ENCODE results near the gene SLC51A.

The SLC51A gene

GRCh38 chr3:196177567-196177966 lies 38.8 kb upstream of the SLC51A start:
- Histone ChIP-seq H2BK12ac (ENCODE audit: low read length) (no peak overlapping the region), H3K14ac (ENCODE audit: low read length) (no peak overlapping the region), H2BK120ac (ENCODE audit: insufficient read depth, low read length, poor library complexity) (no peak overlapping the region), H3K4me2 (ENCODE audit: low read length) (no peak overlapping the region), H3K23ac (ENCODE audit: low read length) (no peak overlapping the region), H3K79me2 (ENCODE audit: control insufficient read depth, insufficient read depth, low read length, poor library complexity) (no peaks in the 10 kb centered on the region), H3K36me3 (ENCODE audit: control insufficient read depth in 1 of 2, insufficient read depth in 2 of 2, low read length in 2 of 2) (no peaks in the 10 kb centered on the region), H3K27ac (ENCODE audit: low read depth, low read length) (no peak overlapping the region), H4K91ac (ENCODE audit: low read depth, low read length) (no peak overlapping the region), H3K79me1 (ENCODE audit: low read length) (no peaks in the 10 kb centered on the region), H3K27me3 (ENCODE audit: insufficient read depth, low read length) (no peaks in the 10 kb centered on the region), H4K12ac (ENCODE audit: low read depth, low read length) (no peak overlapping the region), H3K4me1 (ENCODE audit: control insufficient read depth in 1 of 2, insufficient read depth in 2 of 2, low read length in 2 of 2) (no peaks in the 10 kb centered on the region), H3K9ac (ENCODE audit: low read length) (no peak overlapping the region), H3K4me3 (ENCODE audit: low read depth, low read length) (no peak overlapping the region), H3K18ac (ENCODE audit: low read length) (no peak overlapping the region), H3K4ac (ENCODE audit: low read depth, low read length) (no peak overlapping the region), H4K8ac (ENCODE audit: low read depth, low read length) (no peak overlapping the region), H3K9me3 (ENCODE audit: insufficient read depth, low read depth, low read length) (no peaks in the 10 kb centered on the region), H2BK5ac (ENCODE audit: low read depth, low read length, poor library complexity) (no peak overlapping the region), H2AFZ (ENCODE audit: insufficient read depth, low read length, poor library complexity) (no peak overlapping the region), H2AK5ac (ENCODE audit: low read length) (no peak overlapping the region)
- DNase-seq, result no peak
- no CpG with 5 or more reads among the region's 16 CpGs for WGBS (ENCODE audit: extremely low coverage, insufficient coverage, insufficient read length)

- Histone ChIP-seq H3K4ac (ENCODE audit: low read depth, low read length) (no peak overlapping the region), H3K4me2 (ENCODE audit: low read length) (no peak overlapping the region), H2AK5ac (ENCODE audit: low read length) (no peak overlapping the region), H2BK12ac (ENCODE audit: low read length) (no peak overlapping the region), H4K12ac (ENCODE audit: low read depth, low read length) (no peak overlapping the region), H3K79me2 (ENCODE audit: control insufficient read depth, insufficient read depth, low read length, poor library complexity) (no peaks in the 10 kb centered on the region), H2BK5ac (ENCODE audit: low read depth, low read length, poor library complexity) (no peak overlapping the region), H4K8ac (ENCODE audit: low read depth, low read length) (no peak overlapping the region), H3K4me3 (ENCODE audit: low read depth, low read length) (no peak overlapping the region), H3K27me3 (ENCODE audit: insufficient read depth, low read length) (no peaks in the 10 kb centered on the region), H3K27ac (ENCODE audit: low read depth, low read length) (no peak overlapping the region), H2BK120ac (ENCODE audit: insufficient read depth, low read length, poor library complexity) (no peak overlapping the region), H3K79me1 (ENCODE audit: low read length) (no peaks in the 10 kb centered on the region), H4K91ac (ENCODE audit: low read depth, low read length) (no peak overlapping the region), H3K14ac (ENCODE audit: low read length) (no peak overlapping the region), H3K9ac (ENCODE audit: low read length) (no peak overlapping the region), H3K18ac (ENCODE audit: low read length) (no peak overlapping the region), H2AFZ (ENCODE audit: insufficient read depth, low read length, poor library complexity) (no peak overlapping the region), H3K23ac (ENCODE audit: low read length) (no peak overlapping the region), H3K9me3 (ENCODE audit: insufficient read depth, low read depth, low read length) (no peaks in the 10 kb centered on the region), H3K36me3 (ENCODE audit: control insufficient read depth in 1 of 2, insufficient read depth in 2 of 2, low read length in 2 of 2) (no peaks in the 10 kb centered on the region), H3K4me1 (ENCODE audit: control insufficient read depth in 1 of 2, insufficient read depth in 2 of 2, low read length in 2 of 2) (no peaks in the 10 kb centered on the region)
- DNase-seq, result no peak
- no CpG with 5 or more reads among the region's 4 CpGs for WGBS (ENCODE audit: extremely low coverage, insufficient coverage, insufficient read length)
Observed at GRCh38 chr3:196177967-196178366, 38.4 kb upstream of the SLC51A start.

GRCh38 chr3:196178993-196179379 lies 37.3 kb upstream of the SLC51A start:
- Histone ChIP-seq H3K79me2 (ENCODE audit: control insufficient read depth, insufficient read depth, low read length, poor library complexity) (no peaks in the 10 kb centered on the region), H3K4me1 (ENCODE audit: control insufficient read depth in 1 of 2, insufficient read depth in 2 of 2, low read length in 2 of 2) (no peaks in the 10 kb centered on the region), H4K12ac (ENCODE audit: low read depth, low read length) (no peak overlapping the region), H3K18ac (ENCODE audit: low read length) (no peak overlapping the region), H3K4me2 (ENCODE audit: low read length) (no peak overlapping the region), H2AFZ (ENCODE audit: insufficient read depth, low read length, poor library complexity) (no peak overlapping the region), H3K23ac (ENCODE audit: low read length) (no peak overlapping the region), H2BK5ac (ENCODE audit: low read depth, low read length, poor library complexity) (no peak overlapping the region), H2BK120ac (ENCODE audit: insufficient read depth, low read length, poor library complexity) (no peak overlapping the region), H3K4me3 (ENCODE audit: low read depth, low read length) (no peak overlapping the region), H3K27me3 (ENCODE audit: insufficient read depth, low read length) (no peaks in the 10 kb centered on the region), H3K4ac (ENCODE audit: low read depth, low read length) (no peak overlapping the region), H3K79me1 (ENCODE audit: low read length) (no peaks in the 10 kb centered on the region), H2BK12ac (ENCODE audit: low read length) (no peak overlapping the region), H3K14ac (ENCODE audit: low read length) (no peak overlapping the region), H3K9me3 (ENCODE audit: insufficient read depth, low read depth, low read length) (no peaks in the 10 kb centered on the region), H4K91ac (ENCODE audit: low read depth, low read length) (no peak overlapping the region), H4K8ac (ENCODE audit: low read depth, low read length) (no peak overlapping the region), H3K27ac (ENCODE audit: low read depth, low read length) (no peak overlapping the region), H3K36me3 (ENCODE audit: control insufficient read depth in 1 of 2, insufficient read depth in 2 of 2, low read length in 2 of 2) (no peaks in the 10 kb centered on the region), H3K9ac (ENCODE audit: low read length) (no peak overlapping the region), H2AK5ac (ENCODE audit: low read length) (no peak overlapping the region)
- no CpG with 5 or more reads among the region's 6 CpGs for WGBS (ENCODE audit: extremely low coverage, insufficient coverage, insufficient read length)
- DNase-seq, result no peak

GRCh38 chr3:196179380-196180308 lies 36.7 kb upstream of the SLC51A start:
- H2AK5ac ChIP-seq (ENCODE audit: low read length), result no peak overlapping the region
- H3K9ac ChIP-seq (ENCODE audit: low read length), result no peak overlapping the region
- H3K27me3 ChIP-seq (ENCODE audit: insufficient read depth, low read length), result no peaks in the 10 kb centered on the region
- no peak overlapping the region for H4K8ac ChIP-seq (ENCODE audit: low read depth, low read length)
- H3K36me3 ChIP-seq (ENCODE audit: control insufficient read depth in 1 of 2, insufficient read depth in 2 of 2, low read length in 2 of 2), result no peaks in the 10 kb centered on the region
- H3K4me2 ChIP-seq (ENCODE audit: low read length), result no peak overlapping the region
- no peak overlapping the region for H3K18ac ChIP-seq (ENCODE audit: low read length)
- H2BK120ac ChIP-seq (ENCODE audit: insufficient read depth, low read length, poor library complexity), result no peak overlapping the region
- H3K27ac ChIP-seq (ENCODE audit: low read depth, low read length), result no peak overlapping the region
- H4K91ac ChIP-seq (ENCODE audit: low read depth, low read length), result no peak overlapping the region
- H3K4me1 ChIP-seq (ENCODE audit: control insufficient read depth in 1 of 2, insufficient read depth in 2 of 2, low read length in 2 of 2), result no peaks in the 10 kb centered on the region
- no peak overlapping the region for H3K4me3 ChIP-seq (ENCODE audit: low read depth, low read length)
- no peak overlapping the region for H3K14ac ChIP-seq (ENCODE audit: low read length)
- no peaks in the 10 kb centered on the region for H3K79me2 ChIP-seq (ENCODE audit: control insufficient read depth, insufficient read depth, low read length, poor library complexity)
- H3K79me1 ChIP-seq (ENCODE audit: low read length), result no peaks in the 10 kb centered on the region
- H3K23ac ChIP-seq (ENCODE audit: low read length), result no peak overlapping the region
- H4K12ac ChIP-seq (ENCODE audit: low read depth, low read length), result no peak overlapping the region
- no CpG with 5 or more reads among the region's 24 CpGs for WGBS (ENCODE audit: extremely low coverage, insufficient coverage, insufficient read length)
- H2BK5ac ChIP-seq (ENCODE audit: low read depth, low read length, poor library complexity), result no peak overlapping the region
- H2BK12ac ChIP-seq (ENCODE audit: low read length), result no peak overlapping the region
- no peak overlapping the region for H3K4ac ChIP-seq (ENCODE audit: low read depth, low read length)
- no peak overlapping the region for H2AFZ ChIP-seq (ENCODE audit: insufficient read depth, low read length, poor library complexity)
- H3K9me3 ChIP-seq (ENCODE audit: insufficient read depth, low read depth, low read length), result no peaks in the 10 kb centered on the region
- peak in 1 of 2 donors; percentile 17 for DNase-seq

Data from trophoblast cell (in vitro differentiated cells and primary cell).